ENCODE results near the gene ARHGAP25.

GRCh38 chr2:68764041-68764805, 29.6 kb downstream of the ARHGAP25 start:
- no peak for TF ChIP-seq CTCF (IDR thresholded peaks at IDR 0.05; ENCODE audit: insufficient read depth, low read length, poor library complexity, severe bottlenecking)
- no peak for TF ChIP-seq EZH2phosphoT487 (conservative IDR thresholded peaks at IDR 0.05; ENCODE audit: low read length)

Data from SU-DHL-6 (cell line).